ENCODE measurements around the gene ZNF146. TPM values are rescaled to one million over a fixed set of nuclear protein-coding genes. Genes with fewer than 3 reads are reported as not detected.
"Not testable (repeated sequence)": the region's sequence is repeated elsewhere in the genome, so short reads cannot be mapped to it uniquely, and the experiment has no call there.

ZNF146 gene
- polyA plus RNA-seq, 4 donors, result 113 to 161 (median 129) TPM

DNA sequence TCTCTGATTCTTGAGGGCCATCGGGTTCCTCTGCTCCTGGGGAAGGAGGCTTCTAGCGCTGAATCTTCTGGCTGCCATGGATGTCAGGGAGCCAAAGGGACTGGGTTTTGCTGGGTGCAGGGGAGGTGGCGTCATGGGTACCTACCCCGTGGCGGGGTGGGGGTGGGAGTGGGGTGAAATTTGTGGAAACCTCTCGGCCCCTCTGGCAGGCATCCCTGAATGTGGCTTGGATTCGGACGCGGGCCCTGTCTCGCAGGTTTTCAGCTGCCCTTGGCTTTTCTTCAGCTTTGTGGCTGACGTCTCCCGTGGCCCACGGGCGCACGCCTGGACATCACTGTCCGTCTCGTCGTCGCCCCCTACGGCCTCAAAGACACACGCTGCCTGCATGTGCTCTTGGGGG lies 53.2 kb downstream of the ZNF146 start:
- not testable (repeated sequence) for DNase-seq (ENCODE audit: low read depth in 4 of 4, low spot score in 2 of 4)

GRCh38 chr19:36268591-36268990 lies 53.7 kb downstream of the ZNF146 start:
- not testable (repeated sequence) for DNase-seq (ENCODE audit: low read depth in 4 of 4, low spot score in 2 of 4)

DNA sequence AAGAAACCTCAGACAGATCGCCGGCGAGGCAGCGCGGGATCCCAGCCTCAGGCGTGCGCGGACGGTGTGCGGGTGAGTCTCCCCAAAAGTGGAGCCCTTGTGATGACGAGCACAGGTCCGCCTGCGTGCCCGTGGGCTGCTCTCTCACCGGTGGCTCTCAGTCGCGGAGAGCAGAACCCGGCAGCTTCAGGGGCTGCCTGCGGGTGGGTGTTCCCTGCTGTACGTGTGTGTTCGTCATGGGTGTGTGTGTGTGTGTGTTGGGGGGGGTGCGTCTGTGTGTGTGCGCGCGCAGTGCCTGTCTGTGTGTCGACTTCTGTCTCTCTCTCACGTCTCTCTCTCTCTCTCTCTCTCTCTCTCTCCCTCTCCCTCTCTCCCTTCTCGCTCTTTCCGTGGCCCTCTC lies 54.4 kb downstream of the ZNF146 start:
- not testable (repeated sequence) for DNase-seq (ENCODE audit: low read depth in 4 of 4, low spot score in 2 of 4)

Other genes starting within 250 kb of the ZNF146 start
- gene SDHAF1, start 219.9 kb upstream of the ZNF146 start, polyA plus RNA-seq (ENCODE audit: insufficient read length in 4 of 4), result 10 to 100 TPM; 12.4 to 19.8 (median 15.0) TPM
- 10 to 100 TPM; 12.5 to 16.1 (median 13.3) TPM for gene SYNE4, start 206.3 kb upstream of the ZNF146 start, polyA plus RNA-seq (ENCODE audit: insufficient read length in 4 of 4)
- gene ALKBH6, start 200.9 kb upstream of the ZNF146 start, polyA plus RNA-seq (ENCODE audit: insufficient read length in 4 of 4), result 10 to 100 TPM; 11.8 to 20.5 (median 16.9) TPM
- 10 to 100 TPM; 47.0 to 61.8 (median 57.1) TPM for gene CLIP3, start 182.2 kb upstream of the ZNF146 start, polyA plus RNA-seq (ENCODE audit: insufficient read length in 4 of 4)
- gene THAP8, start 160.8 kb upstream of the ZNF146 start, polyA plus RNA-seq (ENCODE audit: insufficient read length in 4 of 4), result 10 to 100 TPM; 10.8 to 16.5 (median 13.4) TPM
- 1 to 10 TPM; 3.1 to 6.4 (median 5.1) TPM for gene WDR62, start 160.2 kb upstream of the ZNF146 start, polyA plus RNA-seq (ENCODE audit: insufficient read length in 4 of 4)
- gene OVOL3, start 104.0 kb upstream of the ZNF146 start, polyA plus RNA-seq (ENCODE audit: insufficient read length in 4 of 4), result under 1 TPM in 1 of 4 donors, not detected in 3; 0.21 TPM
- 10 to 100 TPM; 47.4 to 78.7 (median 53.8) TPM for gene POLR2I, start 100.2 kb upstream of the ZNF146 start, polyA plus RNA-seq (ENCODE audit: insufficient read length in 4 of 4)
- gene TBCB, start 99.6 kb upstream of the ZNF146 start, polyA plus RNA-seq (ENCODE audit: insufficient read length in 4 of 4), result 100 to 1,000 TPM; 118 to 158 (median 128) TPM
- gene CAPNS1, start 75.0 kb upstream of the ZNF146 start, polyA plus RNA-seq (ENCODE audit: insufficient read length in 4 of 4), result 100 to 1,000 TPM; 503 to 614 (median 583) TPM
- gene COX7A1, start 62.7 kb upstream of the ZNF146 start, polyA plus RNA-seq (ENCODE audit: insufficient read length in 4 of 4), result 10 to 100 TPM; 20.9 to 52.1 (median 31.6) TPM
- gene ZNF565, start 441 bp upstream of the ZNF146 start, polyA plus RNA-seq (ENCODE audit: insufficient read length in 4 of 4), result 1 to 10 TPM; 6.0 to 7.7 (median 6.4) TPM
- gene ZFP14, start 164.1 kb downstream of the ZNF146 start, polyA plus RNA-seq (ENCODE audit: insufficient read length in 4 of 4), result 10 to 100 TPM; 11.4 to 16.5 (median 12.8) TPM
- gene ZFP82, start 203.5 kb downstream of the ZNF146 start, polyA plus RNA-seq (ENCODE audit: insufficient read length in 4 of 4), result 10 to 100 TPM; 13.1 to 14.5 (median 13.5) TPM

Measured in left renal cortex interstitium (tissue), 4 donors.